Eye (tissue), 1 donor: ENCODE results near the gene PRPF4.

Source experiments
- DNase-seq: peaks from one replicate; pipeline ENCODE4 v3.0.0-alpha.2; 2015

PRPF4 gene

DNA sequence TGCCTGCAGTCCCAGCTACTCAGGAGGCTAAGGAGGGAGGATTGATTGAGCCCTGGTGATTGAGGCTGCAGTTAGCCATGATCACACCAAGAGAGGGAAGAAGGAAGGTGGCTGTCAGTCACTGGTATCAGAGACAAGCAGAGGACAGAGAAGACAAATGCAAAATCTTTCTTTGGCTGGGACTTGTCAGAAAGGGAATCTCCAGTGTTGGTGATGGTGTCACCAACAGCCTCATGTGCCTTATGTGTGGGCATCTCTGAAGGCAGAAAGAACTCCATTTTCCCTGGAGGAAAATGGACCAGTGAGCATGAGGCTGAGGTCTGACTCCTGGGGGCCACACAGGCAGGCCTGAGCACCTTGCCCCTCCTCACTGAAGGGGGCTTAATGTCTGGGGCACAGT, 39.8 kb downstream of the PRPF4 start:
- DNase-seq, result no peak

DNA sequence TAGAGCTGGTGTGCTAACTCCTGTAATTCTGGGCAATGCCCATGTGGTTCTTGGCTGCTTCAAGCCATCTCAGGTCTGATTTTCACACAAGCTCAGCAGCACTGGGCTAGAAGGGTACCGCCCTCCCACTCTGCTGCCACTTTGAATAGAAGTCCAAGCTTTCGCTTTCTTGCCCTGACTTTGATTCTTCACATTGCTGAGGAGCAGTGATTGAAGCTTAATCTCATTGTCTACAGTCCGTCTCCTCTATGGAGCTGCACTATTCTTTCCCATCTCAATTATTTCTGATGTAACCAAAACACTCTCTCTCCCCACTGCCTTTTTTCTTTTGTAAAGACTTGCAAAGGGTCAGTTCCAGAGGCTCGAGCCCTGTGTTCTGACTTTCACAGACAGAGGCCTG, 40.6 kb downstream of the PRPF4 start:
- DNase-seq, result peak; percentile 52

DNA sequence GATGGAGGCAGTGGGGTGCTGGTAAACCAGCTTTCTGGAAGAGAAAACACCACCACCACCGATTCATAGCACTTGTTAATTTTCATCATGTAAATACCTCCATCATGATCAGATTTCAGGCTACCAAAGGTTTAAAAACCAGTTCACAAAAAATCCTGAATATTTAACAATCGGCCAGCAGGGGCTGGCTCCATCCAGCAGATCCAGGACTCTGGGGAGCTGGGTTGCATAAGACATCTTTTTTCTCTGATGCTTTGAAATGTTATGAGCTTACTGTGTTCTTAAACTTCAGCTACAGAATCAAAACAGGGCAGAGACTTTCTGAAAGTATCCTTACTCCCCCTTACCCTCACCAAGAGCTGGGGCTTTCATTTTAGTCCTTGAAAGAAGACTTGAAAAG, 42.3 kb downstream of the PRPF4 start:
- DNase-seq, result no peak

DNA sequence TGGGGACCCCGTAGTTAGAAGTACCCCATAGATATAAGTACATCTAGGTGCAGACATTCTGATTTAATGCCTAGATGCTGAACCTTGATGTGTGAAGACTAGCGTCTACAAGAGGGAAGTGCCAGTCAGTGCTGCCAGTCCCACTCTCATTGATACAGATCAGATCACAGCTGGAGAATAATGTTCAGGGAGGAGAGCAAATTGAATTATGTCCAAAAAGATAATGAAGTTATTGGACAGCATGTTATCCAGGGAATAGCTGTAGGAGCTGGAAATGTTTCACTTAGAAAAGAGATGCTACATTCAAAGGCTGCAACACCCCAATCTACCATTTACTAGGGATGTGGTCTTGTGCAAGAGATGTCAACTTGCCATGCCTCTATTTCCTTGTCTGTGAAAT, 43.6 kb downstream of the PRPF4 start:
- DNase-seq, result no peak

DNA sequence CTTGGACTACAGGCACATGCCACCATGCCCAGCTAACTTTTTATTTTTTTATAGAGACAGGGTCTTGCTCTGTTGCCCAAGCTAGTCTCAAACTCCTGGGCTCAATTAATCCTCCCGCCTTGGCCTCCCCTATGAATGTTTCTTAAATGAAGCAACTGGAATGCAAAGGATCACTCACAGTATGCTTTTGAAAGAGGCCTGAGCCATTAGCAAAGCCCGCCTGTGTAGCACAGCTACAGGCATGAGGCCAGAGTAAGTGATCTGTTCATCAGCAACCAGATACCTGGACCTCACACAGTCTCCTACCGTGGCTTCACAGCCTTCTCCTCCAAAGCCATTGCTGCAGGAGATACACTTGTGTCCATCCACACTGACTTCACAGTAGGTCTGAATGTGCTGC, 44.6 kb downstream of the PRPF4 start:
- no peak for DNase-seq

DNA sequence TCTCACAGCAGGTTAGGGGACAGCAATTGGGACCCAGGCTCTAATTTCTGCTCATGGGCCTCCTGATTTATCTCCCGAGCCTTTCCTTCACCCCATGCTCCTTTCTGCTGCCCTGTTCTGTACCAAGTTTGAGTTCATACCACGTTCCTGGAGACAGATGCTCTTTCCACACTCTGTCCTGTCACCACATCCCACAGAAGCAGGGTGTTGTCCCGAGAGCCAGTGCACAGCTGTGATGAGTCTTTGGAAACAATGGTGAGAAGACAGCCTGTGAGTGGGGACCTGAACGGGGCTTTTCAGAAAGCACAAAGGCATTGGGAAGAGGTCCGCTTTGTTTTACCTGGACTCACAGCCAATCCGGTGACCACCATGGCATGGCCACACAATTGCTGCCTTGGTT, 47.2 kb downstream of the PRPF4 start:
- no peak for DNase-seq

DNA sequence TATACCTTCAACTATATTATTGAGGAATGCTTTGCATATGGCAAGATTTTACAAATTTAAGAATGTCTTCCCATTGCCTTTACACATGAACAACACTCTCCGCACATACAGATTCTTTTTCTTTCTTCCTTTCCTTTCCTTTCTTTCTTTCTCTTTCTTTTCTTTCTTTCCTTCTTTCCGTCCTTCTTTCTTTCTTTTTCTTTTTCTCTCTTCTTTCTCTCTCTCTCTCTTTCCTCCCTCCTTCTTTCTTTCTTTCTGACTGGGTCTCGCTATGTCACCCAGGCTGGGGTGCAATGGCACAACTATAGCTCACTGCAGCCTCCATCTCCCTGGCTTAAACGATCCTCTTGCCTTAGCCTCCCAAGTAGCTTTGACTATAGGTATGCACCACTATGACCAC, 50.8 kb downstream of the PRPF4 start:
- no peak for DNase-seq

DNA sequence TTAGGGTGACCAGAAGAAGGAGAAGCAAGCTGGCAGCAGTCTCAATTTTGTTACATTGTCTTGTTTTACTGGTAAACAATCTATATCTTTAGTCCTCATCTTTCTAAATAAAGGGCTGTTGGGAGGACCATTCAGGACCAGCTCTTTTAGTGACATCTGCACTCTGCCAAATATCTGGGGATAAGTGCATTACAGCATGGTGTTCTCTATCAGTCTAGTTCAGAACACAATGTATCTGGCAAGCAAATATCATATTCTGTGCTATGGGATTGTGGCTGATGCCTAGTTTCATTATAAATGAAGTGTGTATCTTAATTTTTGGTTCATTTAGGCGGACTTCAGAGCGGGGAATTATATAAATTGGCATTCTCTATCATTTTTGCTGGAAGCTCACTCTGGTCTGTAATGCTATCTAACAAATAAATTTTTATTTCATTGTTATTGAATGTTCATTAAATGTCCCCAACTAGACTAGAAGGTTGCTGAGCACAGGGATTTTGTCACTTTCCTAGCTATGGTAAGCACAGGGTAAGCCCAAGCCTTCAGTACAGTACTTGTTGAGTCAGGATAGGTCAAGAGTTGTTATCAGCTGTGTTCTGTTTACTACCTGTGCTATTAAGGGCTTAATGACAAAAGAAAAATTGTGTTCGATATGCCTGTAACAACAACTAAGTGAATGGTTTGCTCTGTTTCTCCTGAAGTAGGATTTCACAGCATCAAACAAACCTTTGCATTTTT, 52.8 kb downstream of the PRPF4 start:
- no peak for DNase-seq

DNA sequence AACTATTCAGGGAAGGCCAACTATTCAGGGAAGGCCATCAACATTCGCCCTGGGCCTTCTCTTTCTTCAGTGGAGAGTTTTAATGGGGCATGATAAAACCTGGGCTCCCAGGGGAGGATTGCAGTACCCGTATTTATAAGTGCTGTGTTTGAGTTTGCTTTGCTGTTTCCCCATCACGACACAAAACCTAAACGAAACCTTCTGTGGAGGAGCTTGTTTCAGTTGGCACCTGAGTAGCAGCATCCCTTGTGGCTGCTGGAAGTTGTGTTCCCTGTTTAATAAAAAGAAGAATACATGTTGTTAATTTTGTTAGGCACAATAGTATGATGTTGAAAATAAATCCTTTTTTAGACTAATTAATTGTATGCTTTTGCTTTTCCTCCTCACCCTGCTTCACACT, 56.3 kb downstream of the PRPF4 start:
- DNase-seq, result no peak

DNA sequence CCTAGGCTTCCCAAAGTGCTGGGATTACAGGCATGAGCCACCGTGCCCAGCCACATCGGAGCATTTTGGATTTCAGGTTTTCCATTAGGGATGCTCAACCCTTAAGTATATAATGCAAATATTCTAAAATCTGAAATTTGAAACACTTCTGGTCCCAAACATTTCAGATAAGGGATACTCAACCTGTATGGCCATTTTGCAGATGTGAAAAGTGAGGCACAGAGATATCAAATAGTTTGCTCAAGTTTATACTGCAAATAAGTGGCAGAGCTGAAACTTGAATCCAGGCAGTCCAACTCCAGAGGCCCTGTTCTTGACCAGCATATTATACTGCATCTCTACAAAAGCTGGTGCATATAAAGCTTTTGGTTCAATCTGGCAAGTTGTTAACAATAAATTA, 62.3 kb downstream of the PRPF4 start:
- no peak for DNase-seq

DNA sequence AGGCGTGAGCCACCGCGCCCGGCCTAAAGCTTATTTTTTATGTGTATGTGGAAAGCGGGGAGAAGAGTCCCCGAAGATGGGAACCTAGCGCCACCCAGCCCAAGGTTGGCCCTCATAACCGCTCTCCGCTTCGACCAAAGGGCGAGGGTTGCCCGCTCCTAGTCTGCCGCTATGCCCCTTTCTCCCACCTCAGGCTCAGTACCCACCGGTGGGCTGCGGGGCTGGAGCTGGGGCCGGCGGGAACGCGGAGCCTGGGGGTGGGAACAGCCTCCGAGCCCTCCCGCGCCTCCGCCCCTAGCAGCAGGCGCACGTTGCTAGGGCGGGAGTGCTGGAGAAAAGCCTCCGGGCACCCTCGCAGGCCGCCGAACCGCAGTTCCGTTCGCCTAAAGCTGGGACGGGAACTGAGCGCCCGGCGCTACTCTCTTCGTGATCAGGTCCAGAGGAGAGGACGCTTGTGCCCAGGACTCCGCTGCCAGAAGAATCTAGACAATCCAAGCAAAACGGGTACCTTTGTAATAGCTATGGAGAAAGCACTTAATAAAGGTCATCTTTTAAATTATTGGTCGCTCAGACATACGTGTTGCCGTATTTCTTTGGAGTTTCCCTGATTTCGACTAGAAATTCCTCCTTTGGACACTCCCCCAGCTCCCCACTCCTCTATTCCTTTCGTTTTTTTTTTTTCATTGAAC, 64.7 kb downstream of the PRPF4 start, which contains the start of gene WDR31:
Gene WDR31, minus strand, starts transcription at position 265 of the 689 bp plus-strand sequence. CDS start 8,253 bp downstream, outside the sequence.
- DNase-seq, result peak; percentile 94

DNA sequence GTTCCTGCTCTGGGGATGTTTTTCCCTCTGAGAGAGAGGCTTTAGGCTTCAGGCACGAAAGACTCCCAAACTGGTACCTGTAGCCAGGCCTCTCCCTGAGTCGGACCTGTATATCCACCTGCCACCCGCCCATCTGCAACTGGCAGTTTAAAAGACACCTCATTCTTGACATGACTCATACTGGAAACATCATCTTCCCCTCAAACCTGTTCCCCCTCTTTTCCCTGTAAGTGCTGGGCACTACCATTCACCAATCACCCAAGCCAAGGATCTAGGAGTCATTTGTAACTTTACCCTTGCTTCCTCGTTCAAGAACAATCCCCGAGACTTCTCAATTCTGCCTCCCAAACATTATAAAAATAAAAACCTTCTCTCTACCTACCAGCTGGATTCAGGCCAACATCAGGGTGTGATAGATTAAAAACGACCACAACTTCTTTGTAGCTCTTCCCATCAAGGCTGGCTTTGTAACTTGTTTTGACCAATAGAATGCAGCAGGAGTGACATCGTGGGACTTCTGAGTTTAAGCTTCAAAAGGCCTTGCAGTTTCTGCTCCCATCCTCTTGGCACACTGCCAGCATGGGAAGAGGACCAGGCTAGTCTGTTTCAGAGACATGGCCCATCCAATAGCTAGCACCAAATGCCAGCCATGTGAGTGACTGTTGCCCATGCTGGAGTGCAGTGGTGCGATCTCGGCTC, 66.4 kb downstream of the PRPF4 start:
- no peak for DNase-seq
